ENCODE results near the gene IL10RB.

Gene IL10RB

DNA sequence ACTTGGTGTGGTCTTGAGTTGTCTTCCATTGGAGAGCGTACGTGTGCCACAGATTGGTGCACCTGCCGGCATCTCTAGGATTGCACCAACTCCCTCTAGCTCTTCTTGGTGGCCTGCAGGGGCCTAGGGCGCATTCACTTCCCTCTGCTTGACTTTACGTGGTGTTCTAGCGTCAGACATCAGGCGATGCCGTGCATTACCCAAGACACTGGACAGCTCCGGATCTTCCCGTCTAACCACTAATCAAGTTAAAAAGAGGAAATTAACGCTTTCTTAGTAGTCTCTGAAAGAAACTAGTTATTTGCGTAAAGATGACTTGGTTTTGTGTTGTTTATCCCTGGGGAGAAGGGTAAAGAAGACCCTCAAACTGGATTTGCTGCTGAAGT is 510 bp upstream of the IL10RB start:
- in situ Hi-C loops (cut with HindIII; ENCODE audit: low sequenced_read_pairs) = no loop called here

DNA sequence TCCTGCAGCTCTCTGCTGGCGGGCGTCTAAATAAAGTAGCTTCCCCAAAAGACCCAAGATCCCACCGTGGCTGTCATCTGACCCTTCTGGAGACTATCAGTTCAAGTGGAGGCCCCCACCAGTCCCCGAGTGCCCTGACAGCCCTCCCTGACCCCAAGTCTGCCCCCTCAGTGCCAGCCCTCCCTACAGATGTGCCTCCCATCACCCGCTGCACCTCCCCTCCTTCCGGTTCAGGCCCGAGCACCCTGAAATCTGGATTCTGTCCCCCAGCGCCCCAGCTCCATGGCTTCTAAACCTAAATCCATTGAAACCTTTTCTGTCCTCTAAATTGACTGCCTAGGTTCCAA is 595 bp downstream of the IL10RB start:
- in situ Hi-C loops (cut with HindIII; ENCODE audit: low sequenced_read_pairs) = no loop called here

- in situ Hi-C loops (cut with HindIII; ENCODE audit: low sequenced_read_pairs) = no loop called here
These were observed 1.1 kb downstream of the IL10RB start for GRCh38 chr21:33267250-33267649.

- in situ Hi-C loops (cut with HindIII; ENCODE audit: low sequenced_read_pairs) = no loop called here
These were observed 2.2 kb downstream of the IL10RB start for GRCh38 chr21:33268393-33268736.

DNA sequence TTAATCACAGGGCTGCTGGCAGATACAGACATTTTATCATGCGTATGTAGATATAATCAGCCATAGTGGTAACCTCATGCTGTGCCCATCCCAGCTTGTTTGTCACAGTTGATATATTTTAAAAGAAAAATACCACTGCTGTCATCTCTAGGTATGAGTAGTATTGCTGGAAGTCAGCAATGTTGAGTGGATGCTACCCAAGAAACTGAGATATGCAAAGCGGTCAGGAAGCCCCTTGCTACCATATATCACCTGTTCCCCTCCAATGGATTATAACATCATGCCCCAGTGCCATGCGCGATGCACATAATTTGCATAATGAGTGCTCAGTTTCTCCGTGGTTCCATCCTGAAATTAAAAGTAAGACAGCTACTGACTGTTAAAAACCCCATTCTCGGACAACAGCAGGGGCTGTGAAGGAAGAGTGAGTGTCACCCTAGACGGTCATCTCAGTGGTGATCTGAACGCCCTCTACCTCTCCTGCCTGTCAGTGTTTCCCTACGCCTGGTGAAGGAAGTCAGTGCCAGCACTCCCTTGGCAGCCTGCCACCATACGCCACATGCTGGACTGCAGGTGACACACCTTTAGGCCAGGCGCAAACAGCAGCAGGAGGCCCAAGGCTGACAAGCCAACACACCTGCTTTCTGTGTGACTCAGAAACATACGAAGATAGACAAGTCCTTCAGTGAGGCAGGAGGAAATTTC is 2.7 kb downstream of the IL10RB start:
- in situ Hi-C loops (cut with HindIII; ENCODE audit: low sequenced_read_pairs) = no loop called here

DNA sequence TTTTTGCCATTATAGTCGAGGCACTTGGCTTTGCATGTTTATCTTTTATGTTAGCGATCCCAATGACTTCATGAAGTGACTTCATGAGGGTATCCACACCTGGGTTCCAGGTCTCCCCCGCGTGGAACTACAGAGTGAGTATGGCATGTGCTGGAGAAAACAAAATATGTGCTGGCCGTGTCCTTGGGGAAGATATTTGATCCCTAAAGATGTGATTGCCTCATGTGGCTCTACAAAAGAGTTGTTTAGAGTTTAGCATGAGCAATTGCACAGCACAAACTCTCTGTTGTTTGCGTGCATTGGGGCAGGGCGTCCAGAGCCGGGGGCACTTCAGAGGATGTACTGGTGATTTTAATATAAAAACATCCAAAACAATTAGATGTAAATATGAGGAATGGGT is 4.8 kb downstream of the IL10RB start:
- in situ Hi-C loops (cut with HindIII; ENCODE audit: low sequenced_read_pairs) = no loop called here

GRCh38 chr21:33273044-33273443 is 6.9 kb downstream of the IL10RB start:
- in situ Hi-C loops (cut with HindIII; ENCODE audit: low sequenced_read_pairs) = no loop called here

GRCh38 chr21:33278721-33279120 is 12.6 kb downstream of the IL10RB start:
- in situ Hi-C loops (cut with HindIII; ENCODE audit: low sequenced_read_pairs) = loop anchor here (5.0 kb wide), 1 partner anchor 34 kb away; no protein-coding TSS in a partner anchor

DNA sequence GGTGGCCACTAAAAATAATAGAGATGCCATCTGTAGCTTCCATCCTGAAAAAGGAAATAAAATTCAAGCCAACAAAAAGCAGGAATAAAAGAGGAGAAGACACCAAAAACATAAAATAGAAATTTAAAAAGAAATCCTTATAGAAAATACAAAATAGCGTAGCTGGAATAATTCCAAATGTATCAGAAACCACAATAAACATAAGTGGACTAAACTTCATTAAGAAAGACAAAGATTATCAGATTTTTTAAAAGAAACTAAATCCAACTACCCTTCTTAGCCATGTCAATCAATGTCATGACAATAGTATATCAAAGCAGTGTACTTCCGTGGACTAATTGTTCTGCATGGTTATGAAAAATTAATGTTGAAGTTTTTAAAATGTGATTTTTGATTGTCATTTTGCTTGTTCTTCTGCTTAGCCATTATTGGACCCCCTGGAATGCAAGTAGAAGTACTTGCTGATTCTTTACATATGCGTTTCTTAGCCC is 13.2 kb downstream of the IL10RB start:
- in situ Hi-C loops (cut with HindIII; ENCODE audit: low sequenced_read_pairs) = loop anchor here (5.0 kb wide), 1 partner anchor 33 kb away; no protein-coding TSS in a partner anchor

DNA sequence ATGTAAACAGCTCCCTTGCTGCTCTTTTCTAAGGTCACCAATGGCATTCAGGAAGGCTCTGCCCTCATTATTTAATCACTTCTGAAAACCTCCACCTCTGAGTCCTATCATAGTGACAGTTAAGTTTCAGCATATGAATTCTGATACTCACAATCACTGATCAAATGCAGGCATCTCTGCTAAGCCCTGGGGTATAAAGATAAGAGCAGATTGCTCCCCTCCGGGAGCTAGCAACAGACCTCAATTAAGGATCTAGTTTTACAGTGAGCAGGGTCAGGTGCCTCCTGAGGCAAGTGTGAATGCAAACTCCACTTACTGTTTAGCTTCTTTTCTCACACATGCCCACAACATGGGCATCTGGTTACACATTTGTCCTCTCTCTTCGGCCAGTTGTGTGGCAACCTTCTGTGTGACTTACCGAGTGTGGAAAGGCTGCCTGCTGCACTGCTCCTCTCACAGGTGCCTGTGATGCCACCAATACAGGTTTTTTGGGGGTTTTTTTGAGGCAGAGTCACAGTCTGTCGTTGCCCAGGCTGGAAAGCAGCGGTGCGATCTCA is 15.0 kb downstream of the IL10RB start:
- in situ Hi-C loops (cut with HindIII; ENCODE audit: low sequenced_read_pairs) = no loop called here

DNA sequence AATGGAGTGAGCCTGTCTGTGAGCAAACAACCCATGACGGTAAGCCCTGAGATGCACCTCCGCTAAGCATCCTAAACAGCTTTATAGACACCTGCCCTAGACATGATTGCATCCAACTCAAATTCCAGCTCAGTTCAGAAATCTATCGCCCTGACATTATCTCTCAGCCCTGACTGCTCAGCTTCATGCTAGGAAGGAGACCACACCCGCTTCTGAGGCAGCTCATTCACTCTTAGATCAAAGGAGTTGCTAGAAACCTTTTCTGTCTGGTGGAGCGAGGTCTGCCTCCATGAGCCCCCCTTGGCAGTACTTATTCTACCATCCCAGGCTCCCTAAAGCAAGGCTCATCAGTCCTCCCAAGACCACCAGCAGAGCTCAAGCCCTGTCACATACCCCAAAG is 17.0 kb downstream of the IL10RB start:
- in situ Hi-C loops (cut with HindIII; ENCODE audit: low sequenced_read_pairs) = no loop called here

DNA sequence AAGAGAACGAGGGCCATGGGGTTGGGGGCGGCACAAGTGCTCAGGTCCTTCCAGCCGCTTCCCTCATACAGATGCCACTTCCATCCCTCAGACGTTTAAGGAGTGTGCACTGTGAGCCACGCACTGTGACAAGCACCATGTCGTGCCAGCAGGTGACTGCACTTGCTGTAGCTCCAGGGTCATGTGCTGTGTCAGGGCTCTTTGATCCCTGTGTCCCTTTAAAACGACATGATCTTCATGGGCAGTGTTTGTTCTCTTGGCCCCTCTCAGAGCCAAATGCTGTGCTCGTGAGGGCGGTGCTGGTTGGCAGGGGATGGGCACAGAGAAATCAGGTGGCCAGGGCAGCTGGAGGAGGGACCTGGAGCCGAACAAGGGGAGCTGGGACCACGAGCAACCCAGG is 19.9 kb downstream of the IL10RB start:
- in situ Hi-C loops (cut with HindIII; ENCODE audit: low sequenced_read_pairs) = no loop called here

DNA sequence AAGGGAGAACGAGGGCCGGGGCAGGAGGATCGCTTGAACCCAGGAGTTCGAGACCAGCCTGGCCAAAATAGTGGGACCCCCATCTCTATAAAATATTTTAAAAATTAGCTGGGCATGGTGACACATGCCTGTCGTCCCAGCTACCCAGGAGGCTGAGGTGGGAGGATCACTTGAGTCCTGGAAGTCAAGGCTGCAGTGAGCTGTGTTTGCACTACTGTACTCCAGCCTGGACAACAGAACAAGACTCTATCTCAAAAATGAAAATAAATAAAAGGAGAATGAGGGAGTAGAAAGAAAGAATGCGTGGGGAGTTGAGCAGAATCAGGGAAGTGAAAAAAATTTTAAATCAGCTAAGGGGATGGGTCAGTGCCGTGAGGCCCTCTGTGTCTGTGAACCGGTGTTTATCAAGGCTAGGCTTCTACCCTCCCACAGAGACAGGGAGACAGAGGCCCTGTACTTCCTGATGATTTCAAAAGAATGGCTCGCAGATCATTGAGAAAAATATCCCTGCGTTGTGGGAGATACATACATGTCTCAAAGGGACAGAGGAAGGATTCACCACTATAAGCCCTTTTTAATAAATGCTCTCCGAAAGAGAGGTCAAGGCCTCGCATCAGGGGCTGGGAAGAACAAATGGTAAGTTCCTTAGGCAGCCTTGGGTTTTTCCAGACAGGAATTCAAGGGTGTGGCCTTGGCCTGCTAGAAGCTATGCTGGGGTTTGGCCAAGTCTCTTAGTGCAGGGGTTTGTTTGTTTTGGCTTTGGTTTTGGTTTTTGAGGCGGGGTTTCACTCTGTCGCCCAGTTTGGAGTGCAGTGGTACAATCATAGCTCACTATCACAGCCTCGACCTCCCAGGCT is 20.7 kb downstream of the IL10RB start:
- in situ Hi-C loops (cut with HindIII; ENCODE audit: low sequenced_read_pairs) = no loop called here

GRCh38 chr21:33289199-33289819 is 23.1 kb downstream of the IL10RB start:
- in situ Hi-C loops (cut with HindIII; ENCODE audit: low sequenced_read_pairs) = no loop called here

GRCh38 chr21:33290441-33290840 is 24.3 kb downstream of the IL10RB start:
- in situ Hi-C loops (cut with HindIII; ENCODE audit: low sequenced_read_pairs) = no loop called here

- in situ Hi-C loops (cut with HindIII; ENCODE audit: low sequenced_read_pairs) = no loop called here
These were observed 25.5 kb downstream of the IL10RB start for GRCh38 chr21:33291686-33292085.

DNA sequence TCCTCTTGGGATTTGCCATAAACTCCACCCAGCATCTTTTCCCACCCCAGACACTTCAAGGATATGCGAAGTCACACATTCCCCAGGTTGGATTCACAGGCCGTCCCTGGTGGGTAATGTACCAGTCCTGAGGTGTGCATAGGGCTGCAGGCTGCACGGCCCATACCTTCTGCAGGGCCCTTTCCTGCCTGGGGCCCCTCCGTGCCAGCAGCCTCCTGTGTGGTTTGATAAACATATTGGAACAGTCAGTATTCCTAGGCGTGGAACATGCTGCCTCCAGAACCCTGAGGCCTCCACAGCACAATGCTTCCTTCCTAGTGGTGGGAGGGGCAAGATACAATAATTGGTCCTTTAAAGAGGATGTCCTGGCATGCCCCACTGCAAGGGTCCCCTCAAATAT is 26.6 kb downstream of the IL10RB start:
- in situ Hi-C loops (cut with HindIII; ENCODE audit: low sequenced_read_pairs) = no loop called here

- in situ Hi-C loops (cut with HindIII; ENCODE audit: low sequenced_read_pairs) = no loop called here
These were observed 27.0 kb downstream of the IL10RB start for GRCh38 chr21:33293136-33293535.

- in situ Hi-C loops (cut with HindIII; ENCODE audit: low sequenced_read_pairs) = no loop called here
These were observed 27.6 kb downstream of the IL10RB start for GRCh38 chr21:33293811-33294216.

- in situ Hi-C loops (cut with HindIII; ENCODE audit: low sequenced_read_pairs) = no loop called here
These were observed 30.0 kb downstream of the IL10RB start for GRCh38 chr21:33296156-33296555.

DNA sequence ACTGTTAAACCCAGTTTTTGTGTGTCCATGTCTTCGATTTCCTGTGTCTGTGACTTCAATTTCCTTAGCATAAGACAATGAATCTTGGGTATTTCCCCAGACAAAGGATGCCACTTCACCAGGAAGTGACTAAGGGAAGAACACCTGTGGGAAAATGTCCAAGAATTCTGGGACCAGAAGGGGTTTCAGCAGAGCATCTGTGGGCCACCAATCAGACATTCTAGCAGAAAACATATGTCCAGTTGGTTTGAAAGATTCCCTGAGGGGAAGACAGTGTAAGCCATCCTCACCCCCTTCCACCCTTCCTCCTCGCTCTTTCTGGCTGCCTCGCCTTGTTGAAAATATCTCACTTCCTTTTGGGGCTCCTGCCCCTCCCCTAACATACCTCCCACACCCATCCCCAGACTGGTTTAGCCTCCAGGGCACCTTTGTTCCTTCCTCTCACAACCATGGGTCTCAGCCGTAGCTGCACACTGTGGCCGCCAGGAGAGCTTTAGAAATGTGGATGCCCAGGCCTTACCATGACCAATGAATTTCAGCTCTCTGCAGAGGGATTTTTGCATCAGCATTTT is 33.1 kb downstream of the IL10RB start:
- in situ Hi-C loops (cut with HindIII; ENCODE audit: low sequenced_read_pairs) = no loop called here
